ENCODE results near the gene IVD. TPM values are rescaled to one million over a fixed set of nuclear protein-coding genes. Genes with fewer than 3 reads are reported as not detected.

The IVD gene
- total and polyA plus RNA-seq, 2 of the 4 experiments (the other 2 are of a cell fraction), result 31.7 to 41.1 TPM

DNA sequence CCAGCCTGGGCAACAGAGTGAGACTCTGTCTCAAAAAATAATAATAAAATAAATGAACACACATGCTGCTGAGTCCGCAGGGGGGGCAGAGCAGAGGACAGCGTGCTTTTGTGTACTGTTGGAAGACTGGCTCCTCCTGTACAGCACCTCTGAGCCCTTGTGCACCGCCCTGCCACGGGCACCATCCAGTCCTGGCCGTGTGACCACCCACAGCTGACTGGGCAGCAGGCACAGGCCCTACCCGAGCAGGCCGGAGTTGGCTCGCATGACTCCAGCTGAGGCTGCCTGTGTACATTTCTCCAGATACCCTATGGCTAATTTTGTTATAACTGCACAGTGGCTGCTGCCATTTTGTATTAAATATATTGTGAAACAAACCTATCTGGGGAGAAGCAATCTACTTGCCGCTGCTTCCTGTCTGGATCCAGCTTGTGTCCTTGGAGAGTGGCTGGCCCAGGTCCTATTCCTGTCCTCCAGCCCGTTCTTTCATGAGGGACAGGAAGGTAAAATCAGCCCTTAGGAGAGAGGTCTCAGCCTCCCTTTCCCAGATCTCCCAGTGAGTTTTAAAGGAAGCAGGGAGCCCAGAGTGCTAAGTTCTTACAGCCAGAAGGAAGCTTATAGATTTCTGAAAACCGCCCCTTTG, 14.6 kb downstream of the IVD start:
- H3K27me3 ChIP-seq (ENCODE audit: control insufficient read depth, insufficient read depth, low read length), result no peaks in the 10 kb centered on the region; the same call in 1 of the 2 replicates
- no peak overlapping the region for H2BK120ac ChIP-seq (ENCODE audit: low read depth, low read length)
- H3K9me3 ChIP-seq (ENCODE audit: control insufficient read depth, insufficient read depth, low read length), result no peaks in the 10 kb centered on the region
- no peak overlapping the region for H3K4me2 ChIP-seq (ENCODE audit: low read depth, low read length)
- no TSS peak for BruUV-seq (replicated peaks)
- no peak overlapping the region for H2AK5ac ChIP-seq (ENCODE audit: low read depth, low read length)
- no peak overlapping the region for H3K9ac ChIP-seq (ENCODE audit: low read depth, low read length)
- POLR2A ChIA-PET (ENCODE audit: unreplicated experiment), result no interaction called here
- DNase-seq (no peak), ATAC-seq (ENCODE audit: low read depth) (no peak)
- no peaks in the 10 kb centered on the region for H3K4me1 ChIP-seq (ENCODE audit: control insufficient read depth, insufficient read depth, low read length)
- in situ Hi-C loops (cut with MboI; ENCODE audit: low sequenced_read_pairs) (loop anchor here (5.0 to 10.0 kb wide), 3 partner anchors 98 to 375 kb away; partner anchors contain the start of gene INAFM2), intact Hi-C loops (cut with micrococcal nuclease) (no loop called here), dilution Hi-C loops (cut with HindIII; ENCODE audit: low sequenced_read_pairs, unreplicated experiment) (no loop called here)
- H3K56ac ChIP-seq (ENCODE audit: extremely low read depth, insufficient read depth, low read length), result no peak overlapping the region
- H3K79me1 ChIP-seq (ENCODE audit: low read depth in 1 of 2, low read length in 2 of 2), result no peaks in the 10 kb centered on the region
- H2BK20ac ChIP-seq (ENCODE audit: low read depth, low read length), result no peak overlapping the region
- H4K91ac ChIP-seq (ENCODE audit: insufficient read depth, low read depth, low read length), result no peak overlapping the region
- H3K18ac ChIP-seq (ENCODE audit: low read depth, low read length), result no peak overlapping the region
- peaks cover 3% of the 10 kb centered on the region; the same call in 1 of the 2 replicates for H4K20me1 ChIP-seq (ENCODE audit: insufficient read depth, low read length)
- no peak overlapping the region for H2AK9ac ChIP-seq (replicated peaks; ENCODE audit: low read depth, low read length, poor library complexity)
- H2BK5ac ChIP-seq (ENCODE audit: low read depth, low read length, poor library complexity, severe bottlenecking), result no peak overlapping the region
- H4K5ac ChIP-seq (ENCODE audit: low read depth, low read length), result no peak overlapping the region
- H2AFZ ChIP-seq (replicated peaks; ENCODE audit: low read length, poor library complexity), result no peak overlapping the region
- H3K9me1 ChIP-seq (ENCODE audit: insufficient read depth, low read length), result no peaks in the 10 kb centered on the region
- H3K4ac ChIP-seq (ENCODE audit: low read depth, low read length), result no peak overlapping the region
- H3K14ac ChIP-seq (replicated peaks; ENCODE audit: low read depth, low read length), result no peak overlapping the region
- no peak overlapping the region for H3K27ac ChIP-seq (ENCODE audit: insufficient read depth, low read length)
- no peak for TF ChIP-seq FOS (IDR thresholded peaks at IDR 0.05; ENCODE audit: low read depth, low read length)
- no peak for TF ChIP-seq NFE2L2 (IDR thresholded peaks at IDR 0.05; ENCODE audit: low read depth, low read length)
- H4K8ac ChIP-seq (ENCODE audit: low read depth in 2 of 2, low read length in 2 of 2), result no peak overlapping the region
- H3K36me3 ChIP-seq (ENCODE audit: control insufficient read depth, insufficient read depth, low read length), result peaks cover 20% of the 10 kb centered on the region
- CTCF ChIA-PET, result interaction anchor here (0.6 kb wide), 1 partner anchor 8 kb away, joined by 3 read pairs; no protein-coding TSS in a partner anchor
- 96% methylated on average over 5 of the region's 11 CpGs; no CpG with 5 or more reads in 1 of the 2 experiments for WGBS, 2 experiments (ENCODE audit: extremely low coverage in 2 of 2, insufficient read length in 1 of 2)
- no peak overlapping the region for H3K4me3 ChIP-seq (ENCODE audit: insufficient read depth, low read depth, low read length)
- no peak overlapping the region for H3K23ac ChIP-seq (ENCODE audit: low read depth, low read length)
- H2BK15ac ChIP-seq (ENCODE audit: low read depth, low read length), result no peak overlapping the region

Data from IMR-90 (cell line).